Activated CD4-positive, alpha-beta T cell treated with anti-CD3 and anti-CD28 coated beads for 48 hours (primary cell): ENCODE measurements around the gene ATP23.

ENCODE experiments used
- DNase-seq: peaks from one replicate; pipeline ENCODE4 v3.0.0-alpha.2; 2020

The ATP23 gene

GRCh38 chr12:57941165-57941894 is at the start of gene ATP23:
TSS of gene ATP23 (plus strand) at chr12:57941567. CDS start at chr12:57941702, 135 bp downstream.
- peak; percentile 90 for DNase-seq

- DNase-seq: no peak
Observed at GRCh38 chr12:57892232-57892972, 49.0 kb upstream of the ATP23 start.

DNA sequence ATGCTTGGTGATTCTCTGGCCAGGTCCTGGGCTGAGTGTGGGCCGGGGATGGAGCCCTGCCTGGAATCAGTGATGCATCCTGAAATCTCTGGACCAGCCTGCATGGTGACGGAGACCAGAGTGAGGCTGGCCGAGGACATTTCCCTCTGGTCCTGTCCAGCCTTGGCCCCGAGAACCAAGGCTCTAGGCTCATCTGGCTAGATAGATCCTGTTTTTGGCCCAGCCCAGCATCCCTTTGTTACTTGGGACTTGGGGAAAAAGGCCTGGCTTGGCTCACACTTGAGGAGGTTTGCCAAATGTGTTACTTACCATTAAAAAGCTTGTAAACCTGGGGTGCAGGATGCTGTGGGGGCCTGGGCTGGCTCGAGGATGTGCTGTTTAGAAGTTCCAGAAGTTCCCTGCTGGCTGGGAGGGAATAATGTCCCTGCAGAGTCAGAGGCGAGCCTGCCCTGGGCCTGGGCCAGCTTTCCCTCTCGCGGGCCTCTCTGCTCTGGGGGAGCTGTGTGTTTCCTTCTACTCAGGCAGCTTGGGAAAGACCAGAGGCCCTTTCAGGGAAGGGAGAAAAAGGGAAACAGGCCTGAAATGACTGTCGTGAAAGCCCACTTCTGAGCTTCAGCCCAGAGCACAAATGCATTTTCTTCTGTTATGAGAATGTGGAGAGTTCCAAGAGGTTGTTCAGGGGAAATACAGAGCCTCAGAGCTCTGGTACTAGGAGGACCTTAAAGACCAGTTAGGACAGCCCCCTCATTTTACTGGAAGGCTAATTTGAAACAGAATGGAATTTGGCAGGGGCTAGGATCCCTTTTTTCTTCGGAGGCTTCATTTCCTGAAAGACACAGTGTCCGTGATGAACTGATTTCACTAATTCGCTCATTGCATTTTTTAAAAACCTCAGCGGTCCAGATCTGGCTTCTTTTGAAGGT is 47.7 kb upstream of the ATP23 start:
- no peak for DNase-seq

- DNase-seq: no peak
Observed at GRCh38 chr12:57894399-57895292, 46.7 kb upstream of the ATP23 start.

- no peak for DNase-seq
Observed at GRCh38 chr12:57895389-57896114, 45.8 kb upstream of the ATP23 start.

DNA sequence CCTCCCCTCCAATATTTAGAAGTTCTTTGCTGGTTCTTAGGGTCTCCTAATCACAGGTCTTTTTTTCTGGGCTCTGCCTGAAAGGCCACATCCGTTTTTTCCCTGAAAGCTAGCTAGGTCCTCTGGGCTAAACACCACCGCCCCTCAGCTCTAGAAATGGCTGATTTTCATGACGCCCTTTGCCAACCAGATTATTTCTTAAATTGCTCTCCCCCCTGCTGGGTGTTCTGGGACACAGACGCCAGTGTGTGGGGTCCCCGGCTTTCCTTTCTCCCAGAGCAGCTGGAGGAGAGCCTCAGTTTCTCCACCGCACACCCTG is 45.3 kb upstream of the ATP23 start:
- no peak for DNase-seq

GRCh38 chr12:57896434-57897201 is 44.7 kb upstream of the ATP23 start:
- peak; percentile 20 for DNase-seq

- no peak for DNase-seq
Observed at GRCh38 chr12:57897286-57897974, 43.9 kb upstream of the ATP23 start.

- no peak for DNase-seq
Observed at GRCh38 chr12:57898308-57898970, 42.9 kb upstream of the ATP23 start.

DNA sequence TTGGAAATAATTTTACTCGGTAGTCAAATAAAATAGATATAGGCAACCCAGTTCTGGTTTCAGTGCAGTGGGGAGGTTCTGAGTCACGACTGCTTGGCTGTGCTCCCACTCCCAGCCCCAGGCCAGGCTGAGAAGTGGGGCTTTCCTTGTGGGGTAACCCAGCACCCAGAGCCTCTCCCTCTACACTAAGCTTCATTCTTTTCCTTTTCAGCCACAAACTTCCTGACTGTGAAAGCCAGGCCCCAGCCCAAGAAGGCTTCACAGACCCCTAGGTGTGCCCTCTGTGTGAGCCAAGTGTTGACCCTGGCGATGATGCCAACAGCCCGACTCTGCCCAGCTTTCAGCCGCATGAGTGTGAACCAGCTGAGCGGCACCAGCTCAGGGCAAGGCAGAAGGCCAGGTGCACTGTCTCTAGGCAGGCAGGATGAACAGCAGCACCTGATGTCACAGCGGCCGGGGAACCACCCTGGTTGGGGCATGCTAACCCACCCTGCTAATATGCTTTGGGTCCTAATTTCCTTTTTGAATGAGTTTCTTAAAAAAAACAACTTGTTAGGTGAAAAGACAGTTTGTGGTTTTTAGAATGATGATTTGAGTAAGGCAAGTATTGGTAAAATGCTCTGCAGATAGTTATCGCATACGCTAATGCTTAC is 42.2 kb upstream of the ATP23 start:
- DNase-seq: peak; percentile 83

DNA sequence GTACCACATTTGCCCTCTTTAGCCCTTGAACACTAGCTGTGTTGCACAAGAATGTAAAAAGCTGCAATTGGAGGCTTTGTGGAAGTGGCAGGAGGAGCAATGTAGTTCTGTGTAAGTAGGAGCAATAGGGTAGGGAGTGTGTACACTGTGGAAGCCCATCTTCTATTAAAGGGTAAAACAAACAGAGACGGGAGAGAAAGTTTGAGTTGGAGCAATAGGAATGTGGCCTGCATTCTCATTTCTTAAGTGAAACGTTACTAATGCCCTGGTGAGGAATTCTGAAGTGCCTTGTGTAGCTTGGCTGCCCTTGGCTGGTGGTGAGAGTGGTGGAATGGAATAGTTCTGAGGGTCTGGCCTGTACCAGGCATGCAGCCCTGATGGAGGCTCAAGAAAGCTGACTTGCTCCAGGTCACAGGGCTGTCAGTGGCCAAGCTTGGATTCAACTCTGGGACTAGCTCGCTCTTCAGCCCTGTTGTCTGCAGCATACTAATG is 38.8 kb upstream of the ATP23 start:
- DNase-seq: no peak

DNA sequence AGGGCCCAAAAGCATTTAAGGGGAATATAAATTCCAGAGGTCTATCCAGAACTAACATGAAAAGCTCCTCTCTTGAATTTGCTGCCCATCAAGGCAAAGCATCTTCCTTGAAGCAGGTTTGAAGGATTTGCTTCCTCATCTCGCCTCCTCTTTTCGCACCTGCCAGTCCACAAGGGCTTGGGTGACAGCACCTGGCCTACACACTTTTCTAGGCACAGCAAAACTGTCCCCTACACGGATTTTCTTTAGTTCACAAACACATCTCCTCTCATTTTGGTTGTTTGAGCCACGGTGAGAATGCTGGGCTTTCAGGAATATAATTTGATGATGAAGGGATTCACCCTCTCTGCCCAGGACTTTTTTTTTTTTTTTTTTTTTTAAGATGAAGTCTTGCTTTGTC is 36.9 kb upstream of the ATP23 start:
- DNase-seq: no peak

DNA sequence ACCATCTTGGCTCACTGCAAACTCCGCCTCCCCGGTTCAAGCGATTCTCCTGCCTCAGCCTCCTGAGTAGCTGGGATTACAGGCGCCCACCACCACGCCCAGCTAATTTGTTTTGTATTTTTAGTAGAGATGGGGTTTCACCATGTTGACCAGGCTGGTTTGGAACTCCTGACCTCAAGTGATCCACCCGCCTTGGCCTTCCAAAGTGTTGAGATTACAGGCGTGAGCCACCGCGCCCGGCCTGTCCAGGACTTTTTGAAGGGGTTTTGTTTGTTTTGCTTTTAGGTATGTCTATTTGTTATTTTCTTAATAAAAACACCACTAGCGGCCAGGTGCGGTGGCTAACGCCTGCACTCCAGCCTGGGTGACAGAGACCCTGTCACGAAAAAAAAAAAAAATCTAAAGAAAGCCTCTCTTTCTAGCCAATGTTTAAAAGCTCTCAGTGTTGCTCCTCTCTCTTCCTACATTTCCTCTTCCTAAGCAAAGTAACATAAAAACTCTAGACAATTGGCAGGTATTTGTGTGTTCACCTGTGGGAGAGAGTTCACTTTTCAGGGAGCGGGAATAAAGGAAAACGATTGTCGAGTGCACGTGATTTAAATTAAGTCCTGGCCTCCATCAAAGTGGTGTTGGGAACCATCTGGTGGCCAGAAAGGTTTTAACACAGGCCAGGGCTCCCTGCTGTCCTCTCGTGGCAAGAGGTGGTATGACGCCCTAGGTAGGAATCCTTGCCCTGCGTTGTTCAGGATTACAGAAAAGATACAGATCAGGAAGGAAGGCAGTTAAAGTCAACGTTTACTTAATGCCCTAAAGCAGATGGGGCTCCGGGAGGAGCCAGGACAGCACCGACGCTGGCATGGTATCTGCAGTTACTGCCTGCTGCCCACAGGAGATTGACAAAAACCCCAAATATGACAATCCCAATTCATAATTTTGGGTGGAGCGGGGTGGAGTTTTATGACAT is 36.2 kb upstream of the ATP23 start:
- DNase-seq: peak; percentile 90

- DNase-seq: no peak
Observed at GRCh38 chr12:57905812-57906475, 35.4 kb upstream of the ATP23 start.

- no peak for DNase-seq
Observed at GRCh38 chr12:57906821-57907220, 34.5 kb upstream of the ATP23 start.

DNA sequence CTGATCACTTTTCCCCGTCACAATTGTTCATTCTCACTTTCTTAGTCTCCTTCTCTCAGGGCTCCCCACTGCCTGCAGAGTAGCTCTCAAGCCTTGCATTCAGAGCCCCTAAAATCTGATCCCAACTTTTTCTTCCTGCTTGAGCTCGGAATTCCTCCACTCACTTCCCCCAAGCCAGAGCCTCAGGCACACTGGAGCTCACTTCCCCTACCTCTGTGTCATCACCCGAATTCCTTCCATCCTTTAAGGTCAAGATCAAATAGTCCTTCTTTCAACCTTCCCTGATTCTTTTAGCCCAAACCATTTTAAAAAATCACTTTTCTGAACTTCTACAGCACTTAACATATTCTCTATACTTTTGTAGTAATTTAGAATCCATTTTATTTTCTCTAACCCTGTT is 34.1 kb upstream of the ATP23 start:
- DNase-seq: no peak

DNA sequence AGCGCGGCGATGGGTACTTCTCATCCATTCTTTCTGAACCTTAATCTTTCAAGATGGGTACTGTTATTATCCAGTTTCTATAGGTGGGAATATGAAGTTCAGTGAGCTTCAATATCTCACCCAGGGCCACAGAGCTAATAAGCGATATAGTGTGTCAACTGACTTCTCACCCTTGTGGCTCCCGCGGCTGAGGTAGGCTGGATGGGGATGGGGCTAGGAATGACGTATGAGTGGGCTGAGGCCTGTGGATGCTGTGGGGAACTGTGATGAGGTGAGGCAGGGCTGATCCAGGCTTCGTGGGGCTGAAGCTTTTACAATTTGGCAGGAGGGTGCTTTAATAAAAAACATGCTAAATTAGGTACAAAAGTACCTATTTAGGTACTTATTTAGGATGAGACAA is 32.9 kb upstream of the ATP23 start:
- no peak for DNase-seq
